GM20000 (cell line): ENCODE results near the gene MTCH2.

Source experiments
- DNase-seq: peaks from one replicate; pipeline ENCODE4 v3.0.0; 2012; ENCODE audit warnings: low spot score
- CTCF ChIP-seq: IDR thresholded peaks from 2 replicates; pipeline ENCODE4 v1.5.1; 2012; ENCODE audit warnings: mild to moderate bottlenecking, control low read depth; ENCODE audit errors: extremely low read depth, missing control alignments

MTCH2 gene

GRCh38 chr11:47583844-47584243 is 58.5 kb downstream of the MTCH2 start:
- TF ChIP-seq CTCF = no peak
- DNase-seq = no peak

- DNase-seq = peak; percentile 91
- no peak for TF ChIP-seq CTCF
Observed at GRCh38 chr11:47578524-47579494, 63.5 kb downstream of the MTCH2 start, which contains the start of the genes KBTBD4 and NDUFS3. TSS of gene KBTBD4 (minus strand) at chr11:47578970. CDS start at chr11:47578951, 19 bp downstream. TSS of gene NDUFS3 (plus strand) at chr11:47579074. CDS start at chr11:47579092, 18 bp downstream.

- no peak for TF ChIP-seq CTCF
- no peak for DNase-seq
Observed at GRCh38 chr11:47577460-47578041, 64.8 kb downstream of the MTCH2 start.

GRCh38 chr11:47573321-47573720 is 69.0 kb downstream of the MTCH2 start:
- no peak for DNase-seq
- TF ChIP-seq CTCF = no peak

- DNase-seq = no peak
- TF ChIP-seq CTCF = no peak
Observed at GRCh38 chr11:47572715-47573255, 69.6 kb downstream of the MTCH2 start.

GRCh38 chr11:47571895-47572294 is 70.5 kb downstream of the MTCH2 start:
- TF ChIP-seq CTCF = no peak
- no peak for DNase-seq

- no peak for DNase-seq
Observed at GRCh38 chr11:47571357-47571729, 71.0 kb downstream of the MTCH2 start.

More at GRCh38 chr11:47571357-47571729, 71.0 kb downstream of the MTCH2 start:
- no peak for TF ChIP-seq CTCF
